ENCODE results near the gene RPS3A. TPM values are rescaled to one million over a fixed set of nuclear protein-coding genes. Genes with fewer than 3 reads are reported as not detected.
"Not testable (repeated sequence)": the region's sequence is repeated elsewhere in the genome, so short reads cannot be mapped to it uniquely, and the experiment has no call there.

RPS3A gene
- total and polyA plus RNA-seq, 8 donors = 1,429 to 5,785 (median 5,092) TPM

- H3K27me3 ChIP-seq = no peaks in the 10 kb centered on the region
- no peaks in the 10 kb centered on the region for H3K4me1 ChIP-seq
- TF ChIP-seq, protein P1, sequence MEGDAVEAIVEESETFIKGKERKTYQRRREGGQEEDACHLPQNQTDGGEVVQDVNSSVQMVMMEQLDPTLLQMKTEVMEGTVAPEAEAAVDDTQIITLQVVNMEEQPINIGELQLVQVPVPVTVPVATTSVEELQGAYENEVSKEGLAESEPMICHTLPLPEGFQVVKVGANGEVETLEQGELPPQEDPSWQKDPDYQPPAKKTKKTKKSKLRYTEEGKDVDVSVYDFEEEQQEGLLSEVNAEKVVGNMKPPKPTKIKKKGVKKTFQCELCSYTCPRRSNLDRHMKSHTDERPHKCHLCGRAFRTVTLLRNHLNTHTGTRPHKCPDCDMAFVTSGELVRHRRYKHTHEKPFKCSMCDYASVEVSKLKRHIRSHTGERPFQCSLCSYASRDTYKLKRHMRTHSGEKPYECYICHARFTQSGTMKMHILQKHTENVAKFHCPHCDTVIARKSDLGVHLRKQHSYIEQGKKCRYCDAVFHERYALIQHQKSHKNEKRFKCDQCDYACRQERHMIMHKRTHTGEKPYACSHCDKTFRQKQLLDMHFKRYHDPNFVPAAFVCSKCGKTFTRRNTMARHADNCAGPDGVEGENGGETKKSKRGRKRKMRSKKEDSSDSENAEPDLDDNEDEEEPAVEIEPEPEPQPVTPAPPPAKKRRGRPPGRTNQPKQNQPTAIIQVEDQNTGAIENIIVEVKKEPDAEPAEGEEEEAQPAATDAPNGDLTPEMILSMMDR (IDR thresholded peaks at IDR 0.05) = no peak
- H3K4me3 ChIP-seq = no peak overlapping the region
- no peaks in the 10 kb centered on the region for H3K36me3 ChIP-seq
- no peaks in the 10 kb centered on the region for H3K9me3 ChIP-seq
- DNase-seq (no peak), ATAC-seq (no peak)
- H3K27ac ChIP-seq = no peak overlapping the region
- intact Hi-C loops (cut with DNase I) = no loop called here
Observed at GRCh38 chr4:151067316-151067970, 32.0 kb upstream of the RPS3A start.

DNA sequence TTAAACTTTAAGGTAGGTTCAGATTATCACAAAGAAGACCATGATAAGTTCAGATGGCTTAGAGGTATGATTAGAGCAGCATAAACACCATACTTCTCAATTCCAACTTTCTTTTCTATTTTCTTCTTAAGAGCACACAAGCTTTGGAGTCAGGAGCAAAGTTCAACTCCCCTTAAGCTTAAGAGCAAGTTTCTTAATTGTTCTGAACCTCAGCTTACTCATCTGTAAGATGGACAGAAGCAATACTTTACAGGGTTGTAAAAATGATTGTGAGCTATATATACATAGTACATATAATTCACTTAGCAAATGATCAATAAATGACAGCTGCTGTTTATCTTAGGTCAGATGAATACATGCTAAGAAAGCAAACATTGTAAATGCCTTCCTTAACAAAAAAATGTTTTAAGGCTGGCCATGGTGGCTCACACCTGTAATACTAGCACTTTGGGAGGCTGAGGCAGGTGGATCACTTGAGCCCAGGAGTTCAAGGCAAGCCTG is 25.0 kb upstream of the RPS3A start:
- Histone ChIP-seq H3K36me3 (no peaks in the 10 kb centered on the region), H3K9me3 (no peaks in the 10 kb centered on the region), H3K27me3 (no peaks in the 10 kb centered on the region), H3K27ac (no peak overlapping the region), H3K4me1 (no peaks in the 10 kb centered on the region), H3K4me3 (no peak overlapping the region)
- DNase-seq = no peak
- intact Hi-C loops (cut with DNase I) = no loop called here
- no peak for ATAC-seq
- TF ChIP-seq, protein P1 (IDR thresholded peaks at IDR 0.05) = no peak

- H3K27ac ChIP-seq; intact Hi-C loops (cut with DNase I); H3K27me3 ChIP-seq; H3K36me3 ChIP-seq; DNase-seq; ATAC-seq; H3K4me3 ChIP-seq; H3K4me1 ChIP-seq; H3K9me3 ChIP-seq: not testable (repeated sequence)
Observed at GRCh38 chr4:151077978-151078377, 21.4 kb upstream of the RPS3A start.

DNA sequence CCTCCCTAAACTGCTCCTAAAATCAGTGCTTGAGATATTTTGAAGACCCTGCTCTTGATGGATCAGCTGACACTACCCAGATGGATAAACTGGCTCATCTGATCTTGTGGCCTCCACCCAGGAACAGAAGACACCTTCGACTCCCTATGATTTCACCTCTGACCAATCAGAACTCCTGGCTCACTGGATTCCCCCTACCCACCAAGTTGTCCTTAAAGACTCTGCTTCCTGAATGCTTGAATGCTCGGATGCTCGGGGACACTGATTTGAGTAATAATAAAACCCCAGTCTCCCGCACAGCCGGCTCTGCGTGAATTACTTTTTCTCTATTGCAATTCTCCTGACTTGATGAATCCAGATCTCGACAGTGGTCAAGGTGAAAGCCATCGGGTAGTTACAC is 12.0 kb upstream of the RPS3A start:
- H3K27ac ChIP-seq = no peak overlapping the region
- no peaks in the 10 kb centered on the region for H3K27me3 ChIP-seq
- no peak overlapping the region for H3K4me3 ChIP-seq
- no peak for ATAC-seq
- H3K9me3 ChIP-seq = no peaks in the 10 kb centered on the region
- no peaks in the 10 kb centered on the region for H3K36me3 ChIP-seq
- DNase-seq = no peak
- TF ChIP-seq, protein P1 (IDR thresholded peaks at IDR 0.05) = no peak
- intact Hi-C loops (cut with DNase I) = no loop called here
- no peaks in the 10 kb centered on the region for H3K4me1 ChIP-seq

GRCh38 chr4:151091047-151091446 is 8.4 kb upstream of the RPS3A start:
- no peak for DNase-seq
- intact Hi-C loops (cut with DNase I) = no loop called here
- H3K27ac ChIP-seq = no peak overlapping the region
- H3K4me3 ChIP-seq = no peak overlapping the region
- no peak for ATAC-seq
- TF ChIP-seq, protein P1 (IDR thresholded peaks at IDR 0.05) = no peak
- H3K4me1 ChIP-seq = no peaks in the 10 kb centered on the region
- H3K27me3 ChIP-seq = no peaks in the 10 kb centered on the region
- no peaks in the 10 kb centered on the region for H3K36me3 ChIP-seq
- H3K9me3 ChIP-seq = no peaks in the 10 kb centered on the region

DNA sequence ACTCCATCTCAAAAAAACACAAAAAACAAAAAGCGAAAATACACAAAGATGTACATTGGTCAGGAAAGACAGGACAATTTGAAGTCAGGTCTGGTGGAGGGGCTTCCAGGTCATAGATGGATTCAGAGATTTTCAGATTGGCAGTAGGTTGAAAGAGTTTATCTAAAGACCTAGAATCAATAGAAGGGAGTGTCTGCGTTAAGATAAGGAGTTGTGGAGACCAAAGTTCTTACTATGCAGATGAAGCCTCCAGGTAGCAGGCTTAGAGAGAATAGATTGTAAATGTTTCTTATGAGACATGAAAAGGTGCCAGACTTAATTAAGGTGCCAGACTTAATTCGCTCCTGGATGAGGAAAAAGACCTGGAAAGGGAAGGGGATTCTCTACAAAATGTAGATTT is 6.9 kb upstream of the RPS3A start:
- Histone ChIP-seq H3K27ac (no peak overlapping the region), H3K9me3 (no peaks in the 10 kb centered on the region), H3K4me1 (no peaks in the 10 kb centered on the region), H3K27me3 (no peaks in the 10 kb centered on the region), H3K4me3 (no peak overlapping the region), H3K36me3 (no peaks in the 10 kb centered on the region)
- TF ChIP-seq, protein P1 (IDR thresholded peaks at IDR 0.05) = no peak
- intact Hi-C loops (cut with DNase I) = no loop called here
- DNase-seq = no peak
- no peak for ATAC-seq

All from left lung (tissue), 10 donors.